IPS-18c (cell line): ENCODE results near the gene EFHC1.

Experiments used
- H3K4me3 ChIP-seq: 2 replicates; pipeline ENCODE4 v1.7.0; 2013; ENCODE audit warnings: low read depth, mild to moderate bottlenecking, low read length, moderate library complexity; ENCODE audit not compliant: insufficient read depth
- H3K9me3 ChIP-seq: one replicate; pipeline ENCODE4 v1.6.1; 2013; ENCODE audit warnings: mild to moderate bottlenecking, low read length, moderate library complexity; ENCODE audit not compliant: control insufficient read depth, insufficient read depth

The EFHC1 gene

DNA sequence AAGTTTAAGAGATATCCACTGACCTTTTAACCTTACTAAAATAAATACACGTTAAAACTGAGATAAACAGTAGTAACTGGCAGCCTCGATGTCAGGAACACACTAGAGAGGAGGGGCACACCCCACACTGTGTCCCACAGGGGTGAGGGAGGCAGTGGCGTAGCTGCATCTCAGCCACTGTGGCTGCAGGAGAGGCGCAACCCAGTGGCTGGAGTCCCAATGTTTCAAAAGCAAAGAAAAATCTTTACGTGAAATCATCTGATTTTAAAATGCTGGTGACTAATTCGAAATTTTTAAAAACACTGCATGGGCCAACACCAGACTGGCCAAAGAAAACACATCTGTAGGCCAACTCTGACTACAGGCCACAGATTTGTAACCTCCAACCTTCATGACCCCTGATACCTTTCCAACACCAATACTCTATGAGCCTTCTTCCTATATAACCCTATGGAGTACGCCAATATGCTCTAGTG, 102.0 kb downstream of the EFHC1 start:
- Histone ChIP-seq H3K9me3 (no peaks in the 10 kb centered on the region), H3K4me3 (no peak overlapping the region)

GRCh38 chr6:52522655-52523054, 102.5 kb downstream of the EFHC1 start:
- Histone ChIP-seq H3K9me3 (no peaks in the 10 kb centered on the region), H3K4me3 (no peak overlapping the region)

DNA sequence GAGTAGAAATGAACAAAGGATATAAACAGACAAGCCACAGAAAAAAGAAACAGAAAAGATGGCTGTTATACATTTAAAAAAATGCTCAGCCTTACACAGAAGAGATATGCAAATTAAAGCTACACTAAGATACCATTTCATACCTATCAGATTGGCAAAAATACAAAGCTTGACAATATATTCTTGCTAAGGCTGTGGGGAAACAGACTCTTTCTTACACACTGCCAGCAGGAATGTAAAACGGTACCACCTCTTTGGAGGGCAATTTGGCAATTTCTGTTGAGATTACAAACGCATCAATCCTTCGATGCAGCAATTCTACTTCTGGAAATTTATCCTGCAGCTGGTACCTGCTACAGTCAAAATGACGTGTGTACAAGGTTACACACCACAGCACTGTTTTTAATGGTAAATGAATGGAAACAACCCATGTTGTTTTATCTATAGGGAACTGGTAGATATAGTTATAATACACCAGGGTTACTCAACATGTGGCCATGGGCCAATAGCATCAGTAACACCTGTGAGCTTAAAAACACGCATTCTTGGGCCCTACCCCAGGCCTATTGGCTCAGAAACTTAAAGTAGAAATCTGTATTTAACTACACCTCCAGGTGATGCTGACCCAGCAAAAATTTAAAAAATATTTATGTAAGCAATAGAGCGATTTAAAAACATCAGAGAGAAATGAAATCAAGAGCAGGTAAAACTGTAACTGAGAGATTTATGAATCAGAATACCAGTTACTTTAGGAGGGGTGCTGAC, 103.4 kb downstream of the EFHC1 start:
- no peaks in the 10 kb centered on the region for H3K9me3 ChIP-seq
- H3K4me3 ChIP-seq = no peak overlapping the region

DNA sequence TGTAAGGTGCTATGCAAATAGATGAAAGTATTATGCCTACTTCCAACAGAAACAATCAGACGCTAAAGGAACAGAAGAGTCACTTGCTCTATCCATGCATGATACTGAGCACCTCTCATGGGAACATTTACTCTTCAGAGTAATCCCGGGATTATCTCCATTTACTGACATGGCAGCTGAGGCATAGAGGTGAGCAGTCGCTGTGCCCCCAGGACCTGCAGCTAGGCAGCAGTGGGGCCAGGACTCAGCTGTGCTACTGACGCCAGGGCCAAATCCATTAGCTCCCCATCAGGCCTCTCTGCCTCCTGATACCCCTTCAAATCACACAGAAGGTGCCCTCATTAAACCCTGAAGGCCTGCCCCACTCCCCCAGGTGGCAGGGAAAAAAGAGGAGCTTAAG, 104.8 kb downstream of the EFHC1 start:
- Histone ChIP-seq H3K4me3 (no peak overlapping the region), H3K9me3 (no peaks in the 10 kb centered on the region)

GRCh38 chr6:52526634-52527033, 106.5 kb downstream of the EFHC1 start:
- Histone ChIP-seq H3K4me3 (no peak overlapping the region), H3K9me3 (no peaks in the 10 kb centered on the region)

DNA sequence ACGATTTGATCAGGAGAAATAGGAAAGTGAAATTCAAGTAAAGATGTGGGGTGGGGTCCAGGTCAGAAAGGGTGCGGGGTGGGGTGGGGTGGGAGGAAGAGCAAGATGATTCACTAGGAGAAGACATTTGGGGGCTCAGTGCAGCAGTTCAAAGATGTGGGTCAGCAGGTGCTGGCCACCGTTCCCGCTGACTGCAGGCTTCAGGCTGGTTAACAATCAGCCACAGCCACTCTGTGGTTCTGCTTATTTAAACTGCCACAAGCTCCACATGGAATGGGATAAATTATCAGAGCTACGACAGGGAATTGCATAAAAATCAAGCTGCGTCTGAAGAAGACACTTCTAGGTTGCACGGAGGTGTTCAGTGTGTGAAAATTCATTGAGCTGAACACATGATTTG, 107.3 kb downstream of the EFHC1 start:
- H3K4me3 ChIP-seq = no peak overlapping the region
- no peaks in the 10 kb centered on the region for H3K9me3 ChIP-seq

DNA sequence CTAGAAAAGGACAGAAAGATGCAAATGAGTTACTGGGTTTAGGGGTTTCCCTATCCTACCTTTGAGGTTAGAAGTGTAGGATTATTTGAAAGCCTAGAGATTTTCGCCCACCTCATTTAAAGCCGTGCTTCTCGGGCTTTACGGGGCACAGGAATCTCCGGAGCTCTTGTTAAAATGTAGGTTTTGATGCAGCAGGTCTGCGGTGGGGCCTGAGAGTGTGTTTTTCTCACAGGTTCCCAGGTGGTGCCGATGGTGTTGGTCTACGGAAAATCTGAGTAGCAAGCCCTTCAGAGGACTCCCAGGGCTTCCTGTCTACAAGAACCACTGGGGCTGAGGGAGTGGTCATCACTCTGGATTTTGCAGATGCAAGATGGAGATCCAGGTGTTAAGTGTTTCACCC, 109.2 kb downstream of the EFHC1 start:
- no peak overlapping the region for H3K4me3 ChIP-seq

GRCh38 chr6:52530351-52530750, 110.2 kb downstream of the EFHC1 start:
- no peaks in the 10 kb centered on the region for H3K9me3 ChIP-seq

More for the DNA sequence above, 109.2 kb downstream of the EFHC1 start:
- no peaks in the 10 kb centered on the region for H3K9me3 ChIP-seq

GRCh38 chr6:52531396-52531795, 111.3 kb downstream of the EFHC1 start:
- no peak overlapping the region for H3K4me3 ChIP-seq
- H3K9me3 ChIP-seq = no peaks in the 10 kb centered on the region

More at GRCh38 chr6:52530351-52530750, 110.2 kb downstream of the EFHC1 start:
- no peak overlapping the region for H3K4me3 ChIP-seq

DNA sequence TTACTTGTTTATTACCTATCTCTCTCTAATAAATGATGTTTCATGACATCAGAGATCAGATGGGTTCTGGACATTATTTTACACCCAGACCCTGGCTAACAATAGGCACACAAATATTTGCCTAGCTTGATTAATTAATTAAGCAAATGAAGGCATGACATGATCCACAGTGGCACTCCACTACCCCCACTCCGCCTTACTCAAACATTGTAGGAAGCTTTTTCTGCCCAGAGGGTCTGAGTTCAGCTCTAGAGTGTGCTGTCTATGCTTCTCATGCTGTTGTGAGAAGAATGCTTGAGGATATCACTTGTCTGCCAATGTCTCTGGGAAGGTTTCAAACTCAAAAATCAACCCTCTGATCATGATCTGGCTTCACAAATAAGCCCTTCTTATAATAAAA, 111.7 kb downstream of the EFHC1 start:
- Histone ChIP-seq H3K4me3 (no peak overlapping the region), H3K9me3 (no peaks in the 10 kb centered on the region)

- Histone ChIP-seq H3K4me3 (no peak overlapping the region), H3K9me3 (no peaks in the 10 kb centered on the region)
Observed at GRCh38 chr6:52532457-52532856, 112.3 kb downstream of the EFHC1 start.

- Histone ChIP-seq H3K4me3 (no peak overlapping the region), H3K9me3 (no peaks in the 10 kb centered on the region)
Observed at GRCh38 chr6:52533491-52533890, 113.3 kb downstream of the EFHC1 start.

GRCh38 chr6:52534363-52534762, 114.2 kb downstream of the EFHC1 start:
- no peaks in the 10 kb centered on the region for H3K9me3 ChIP-seq
- H3K4me3 ChIP-seq = no peak overlapping the region

- Histone ChIP-seq H3K9me3 (no peaks in the 10 kb centered on the region), H3K4me3 (no peak overlapping the region)
Observed at GRCh38 chr6:52534966-52535390, 114.8 kb downstream of the EFHC1 start.

GRCh38 chr6:52535711-52536423, 115.7 kb downstream of the EFHC1 start:
- H3K9me3 ChIP-seq = no peaks in the 10 kb centered on the region
- no peak overlapping the region for H3K4me3 ChIP-seq

GRCh38 chr6:52536424-52536916, 116.3 kb downstream of the EFHC1 start:
- no peak overlapping the region for H3K4me3 ChIP-seq

GRCh38 chr6:52537001-52537753, 117.0 kb downstream of the EFHC1 start:
- no peaks in the 10 kb centered on the region for H3K9me3 ChIP-seq
- no peak overlapping the region for H3K4me3 ChIP-seq

More at GRCh38 chr6:52536424-52536916, 116.3 kb downstream of the EFHC1 start:
- H3K9me3 ChIP-seq = no peaks in the 10 kb centered on the region
